HG03378 (cell line): ENCODE data around the gene TPRA1.

Experiments
- ATAC-seq: cut with Tn5 transposase; IDR thresholded peaks from one replicate; pipeline ENCODE4 v1.9.1; 2021; ENCODE audit warnings: mild to moderate bottlenecking, moderate library complexity; ENCODE audit not compliant: unreplicated experiment

TPRA1 gene

GRCh38 chr3:127593178-127593577 is 2.6 kb upstream of the TPRA1 start:
- ATAC-seq, result no peak

GRCh38 chr3:127590282-127590592 is 296 bp downstream of the TPRA1 start:
- ATAC-seq, result peak; percentile 18

- ATAC-seq, result no peak
Observed at GRCh38 chr3:127589600-127590281, 792 bp downstream of the TPRA1 start.

- ATAC-seq, result no peak
Observed at GRCh38 chr3:127588806-127589577, 1.5 kb downstream of the TPRA1 start.

- ATAC-seq, result no peak
Observed at GRCh38 chr3:127587876-127588275, 2.7 kb downstream of the TPRA1 start.

- no peak for ATAC-seq
Observed at GRCh38 chr3:127585813-127586413, 4.6 kb downstream of the TPRA1 start.

- no peak for ATAC-seq
Observed at GRCh38 chr3:127585163-127585812, 5.2 kb downstream of the TPRA1 start.

- ATAC-seq, result no peak
Observed at GRCh38 chr3:127584734-127585133, 5.8 kb downstream of the TPRA1 start.

- no peak for ATAC-seq
Observed at GRCh38 chr3:127580327-127581060, 10.0 kb downstream of the TPRA1 start.

GRCh38 chr3:127578802-127579201 is 11.7 kb downstream of the TPRA1 start:
- ATAC-seq, result no peak

- no peak for ATAC-seq
Observed at GRCh38 chr3:127578168-127578567, 12.4 kb downstream of the TPRA1 start.

GRCh38 chr3:127577448-127577847 is 13.1 kb downstream of the TPRA1 start:
- no peak for ATAC-seq

- no peak for ATAC-seq
Observed at GRCh38 chr3:127574880-127575878, 15.4 kb downstream of the TPRA1 start.

GRCh38 chr3:127573912-127574311 is 16.6 kb downstream of the TPRA1 start:
- ATAC-seq, result no peak

GRCh38 chr3:127573401-127573800 is 17.1 kb downstream of the TPRA1 start:
- ATAC-seq, result no peak

- no peak for ATAC-seq
Observed at GRCh38 chr3:127572735-127573134, 17.8 kb downstream of the TPRA1 start.

- ATAC-seq, result no peak
Observed at GRCh38 chr3:127572186-127572585, 18.3 kb downstream of the TPRA1 start.

- ATAC-seq, result no peak
Observed at GRCh38 chr3:127570520-127570919, 20.0 kb downstream of the TPRA1 start.

- no peak for ATAC-seq
Observed at GRCh38 chr3:127569160-127569559, 21.4 kb downstream of the TPRA1 start.

- ATAC-seq, result no peak
Observed at GRCh38 chr3:127568586-127568985, 21.9 kb downstream of the TPRA1 start.
